Measurements from ENCODE around the gene GTF2F2.

The GTF2F2 gene, protein sequence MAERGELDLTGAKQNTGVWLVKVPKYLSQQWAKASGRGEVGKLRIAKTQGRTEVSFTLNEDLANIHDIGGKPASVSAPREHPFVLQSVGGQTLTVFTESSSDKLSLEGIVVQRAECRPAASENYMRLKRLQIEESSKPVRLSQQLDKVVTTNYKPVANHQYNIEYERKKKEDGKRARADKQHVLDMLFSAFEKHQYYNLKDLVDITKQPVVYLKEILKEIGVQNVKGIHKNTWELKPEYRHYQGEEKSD

GRCh38 chr13:45119991-45120864, at the start of gene GTF2F2:
GTF2F2 (plus strand) TSS chr13:45120510; CDS start chr13:45120656, 146 bp downstream.
- DNase-seq (ENCODE audit: low read depth): peak; percentile 81

GRCh38 chr13:45073809-45074208, 46.5 kb upstream of the GTF2F2 start:
- DNase-seq (ENCODE audit: low read depth): no peak

DNA sequence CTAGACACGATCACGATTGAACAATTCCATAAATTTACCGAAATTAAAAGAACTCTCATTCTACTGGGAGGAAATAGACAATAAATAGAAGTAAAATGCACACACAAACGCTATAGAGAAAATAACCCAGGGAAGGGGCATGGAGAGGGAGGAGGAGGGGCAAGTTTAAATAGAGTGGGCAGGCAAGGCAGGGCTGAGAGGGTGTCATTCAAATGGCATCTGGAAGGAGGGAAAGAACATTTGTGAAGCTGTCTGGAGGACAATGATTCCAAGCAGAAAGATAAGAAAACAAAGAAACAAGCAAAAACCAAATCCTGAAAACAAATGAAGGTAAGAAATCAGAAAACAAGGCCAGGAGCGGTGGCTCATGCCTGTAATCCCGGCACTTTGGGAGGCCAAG, 45.6 kb upstream of the GTF2F2 start:
- no peak for DNase-seq (ENCODE audit: low read depth)

DNA sequence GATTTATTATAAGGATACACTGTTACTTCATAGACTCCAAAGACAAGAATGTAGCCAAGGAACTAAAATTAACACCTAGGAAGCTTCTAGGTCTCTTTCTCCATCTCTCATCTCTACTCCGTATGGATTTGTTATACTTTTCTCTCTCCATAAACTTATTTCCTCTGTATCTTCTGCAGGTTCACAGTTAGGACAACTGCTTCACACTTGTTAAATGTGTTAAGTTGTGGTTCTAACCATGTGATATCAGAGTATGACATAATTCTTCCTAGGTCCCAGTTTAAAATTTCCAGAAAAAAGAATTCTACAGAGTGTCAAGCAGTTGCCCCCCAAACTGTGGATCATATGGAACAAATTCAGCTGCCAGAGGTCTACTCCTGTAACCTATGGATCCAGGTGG, 42.3 kb upstream of the GTF2F2 start:
- no peak for DNase-seq (ENCODE audit: low read depth)

- DNase-seq (ENCODE audit: low read depth): no peak
Observed at GRCh38 chr13:45082964-45083363, 37.3 kb upstream of the GTF2F2 start.

- DNase-seq (ENCODE audit: low read depth): no peak
Observed at GRCh38 chr13:45084515-45084914, 35.8 kb upstream of the GTF2F2 start.

GRCh38 chr13:45086484-45086883, 33.8 kb upstream of the GTF2F2 start:
- no peak for DNase-seq (ENCODE audit: low read depth)

DNA sequence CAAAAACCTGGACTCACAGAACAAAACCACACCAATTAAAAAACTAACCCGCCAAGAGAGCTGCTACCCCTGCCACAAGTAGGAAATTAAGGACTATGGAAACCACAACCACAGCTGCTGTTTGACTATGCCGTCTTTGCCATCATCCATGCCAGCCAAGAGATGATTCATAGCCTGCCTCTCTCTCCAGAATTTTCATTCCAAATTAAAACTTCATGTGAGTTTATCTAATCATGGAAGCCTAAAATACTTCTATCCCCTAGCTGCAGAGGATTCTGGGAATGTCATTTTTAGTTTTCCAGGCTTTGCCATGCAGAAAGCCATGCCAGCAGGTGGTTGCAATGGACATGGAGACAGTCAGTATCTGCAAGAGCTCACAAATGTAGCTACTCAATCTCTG, 27.6 kb upstream of the GTF2F2 start:
- DNase-seq (ENCODE audit: low read depth): no peak

DNA sequence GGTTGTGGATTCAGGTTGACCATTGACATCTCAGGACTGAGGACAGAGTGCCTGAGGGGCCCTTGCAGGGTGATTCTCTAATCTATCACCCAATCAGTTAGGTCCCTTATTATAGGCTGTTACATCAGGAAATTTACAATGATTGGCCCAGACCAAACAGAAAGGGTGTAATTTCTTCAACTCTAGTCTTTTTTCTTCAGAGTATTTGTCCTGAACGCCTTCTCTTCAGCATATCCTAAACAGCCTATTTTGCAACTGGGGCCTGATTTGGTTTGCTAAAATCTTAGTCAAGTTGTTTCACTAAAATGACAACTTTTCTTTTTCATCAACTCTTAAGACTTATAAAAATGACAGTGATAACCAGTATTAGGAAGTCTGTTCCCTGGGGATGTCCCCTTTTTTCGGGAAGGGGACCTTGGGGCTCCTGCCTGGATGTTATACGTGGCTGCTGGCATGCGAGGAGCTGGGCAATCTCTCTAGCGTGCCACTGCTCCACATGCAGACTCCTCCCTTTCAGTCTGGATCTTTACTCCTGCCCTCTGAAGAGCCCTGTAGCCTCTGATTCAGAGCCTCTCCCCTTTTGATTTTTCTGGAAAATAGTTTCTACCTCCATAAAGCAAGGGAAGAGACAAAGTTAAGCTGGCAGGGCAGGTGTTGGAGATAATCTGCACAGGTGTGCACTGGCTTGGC, 19.6 kb upstream of the GTF2F2 start:
- DNase-seq (ENCODE audit: low read depth): no peak

- DNase-seq (ENCODE audit: low read depth): no peak
Observed at GRCh38 chr13:45101327-45102018, 18.8 kb upstream of the GTF2F2 start.

- no peak for DNase-seq (ENCODE audit: low read depth)
Observed at GRCh38 chr13:45102136-45102507, 18.2 kb upstream of the GTF2F2 start.

- DNase-seq (ENCODE audit: low read depth): no peak
Observed at GRCh38 chr13:45103449-45103848, 16.9 kb upstream of the GTF2F2 start.

GRCh38 chr13:45104261-45104660, 16.0 kb upstream of the GTF2F2 start:
- DNase-seq (ENCODE audit: low read depth): no peak

GRCh38 chr13:45105895-45106294, 14.4 kb upstream of the GTF2F2 start:
- DNase-seq (ENCODE audit: low read depth): no peak

DNA sequence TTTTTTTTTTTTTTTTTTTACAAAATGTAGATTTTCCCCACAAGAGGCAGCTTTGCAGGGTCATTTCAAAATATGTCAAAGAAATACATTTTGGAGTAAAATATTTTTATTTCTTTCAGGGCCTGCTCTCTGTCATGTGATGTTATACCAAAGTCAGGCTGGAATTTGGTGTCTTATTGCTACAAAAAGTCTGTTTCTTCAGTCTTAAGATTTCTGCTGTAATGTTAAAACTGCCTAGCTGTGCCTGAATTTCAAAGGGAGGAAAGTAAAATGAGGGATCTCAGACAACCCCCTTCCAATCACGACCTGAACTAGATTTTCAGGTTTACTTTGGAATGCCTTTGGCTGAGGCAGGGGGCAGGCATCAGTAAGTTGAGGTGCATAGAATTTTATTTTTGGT, 12.8 kb upstream of the GTF2F2 start:
- no peak for DNase-seq (ENCODE audit: low read depth)

DNA sequence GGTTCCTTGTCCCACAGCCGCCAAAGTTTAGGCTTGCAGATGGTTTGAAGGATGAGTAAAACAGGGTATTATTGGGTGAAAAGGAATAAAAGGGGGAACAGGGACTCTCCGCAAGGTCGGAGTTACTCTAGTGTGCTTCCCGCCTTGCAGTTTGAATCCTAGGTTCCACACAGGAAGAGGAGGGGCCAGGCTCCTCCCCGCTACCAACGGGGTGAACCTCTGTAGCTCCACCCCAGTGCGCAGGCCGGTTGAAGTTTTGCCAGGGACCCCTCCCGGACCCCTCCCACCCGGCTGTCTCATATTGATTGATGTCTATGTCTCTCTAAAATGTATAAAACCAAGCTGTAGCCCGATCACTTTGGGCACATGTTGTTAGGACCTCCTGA, 11.6 kb upstream of the GTF2F2 start:
- DNase-seq (ENCODE audit: low read depth): no peak

DNA sequence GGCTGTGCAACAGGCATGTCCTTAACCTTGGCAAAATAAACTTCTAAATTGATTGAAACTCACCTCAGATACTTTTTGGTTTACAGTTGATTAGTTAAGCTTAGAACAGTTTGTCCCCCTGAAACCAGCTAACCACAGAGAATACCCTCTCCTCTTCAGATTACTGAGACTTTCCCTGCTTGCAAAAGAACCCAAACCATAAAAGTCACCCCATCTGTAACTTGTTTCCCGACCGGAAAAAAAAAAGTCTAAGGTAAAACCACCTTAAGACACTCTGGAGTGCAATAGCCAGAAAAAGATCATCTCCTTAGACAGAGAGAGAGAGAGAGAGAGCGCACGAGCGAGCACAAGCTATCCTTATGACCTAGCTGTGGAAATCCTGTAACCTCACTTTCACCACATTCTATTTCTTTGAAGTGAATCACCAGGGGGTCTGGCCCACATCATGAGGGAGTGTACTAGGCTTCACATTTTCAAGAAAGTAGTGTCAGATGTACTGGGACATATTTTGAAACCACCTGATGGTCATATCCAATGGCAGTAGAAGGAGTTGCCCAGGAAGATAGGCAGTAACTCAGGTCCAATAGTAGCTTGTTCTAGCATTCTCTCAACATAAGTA, 11.1 kb upstream of the GTF2F2 start:
- DNase-seq (ENCODE audit: low read depth): no peak

DNA sequence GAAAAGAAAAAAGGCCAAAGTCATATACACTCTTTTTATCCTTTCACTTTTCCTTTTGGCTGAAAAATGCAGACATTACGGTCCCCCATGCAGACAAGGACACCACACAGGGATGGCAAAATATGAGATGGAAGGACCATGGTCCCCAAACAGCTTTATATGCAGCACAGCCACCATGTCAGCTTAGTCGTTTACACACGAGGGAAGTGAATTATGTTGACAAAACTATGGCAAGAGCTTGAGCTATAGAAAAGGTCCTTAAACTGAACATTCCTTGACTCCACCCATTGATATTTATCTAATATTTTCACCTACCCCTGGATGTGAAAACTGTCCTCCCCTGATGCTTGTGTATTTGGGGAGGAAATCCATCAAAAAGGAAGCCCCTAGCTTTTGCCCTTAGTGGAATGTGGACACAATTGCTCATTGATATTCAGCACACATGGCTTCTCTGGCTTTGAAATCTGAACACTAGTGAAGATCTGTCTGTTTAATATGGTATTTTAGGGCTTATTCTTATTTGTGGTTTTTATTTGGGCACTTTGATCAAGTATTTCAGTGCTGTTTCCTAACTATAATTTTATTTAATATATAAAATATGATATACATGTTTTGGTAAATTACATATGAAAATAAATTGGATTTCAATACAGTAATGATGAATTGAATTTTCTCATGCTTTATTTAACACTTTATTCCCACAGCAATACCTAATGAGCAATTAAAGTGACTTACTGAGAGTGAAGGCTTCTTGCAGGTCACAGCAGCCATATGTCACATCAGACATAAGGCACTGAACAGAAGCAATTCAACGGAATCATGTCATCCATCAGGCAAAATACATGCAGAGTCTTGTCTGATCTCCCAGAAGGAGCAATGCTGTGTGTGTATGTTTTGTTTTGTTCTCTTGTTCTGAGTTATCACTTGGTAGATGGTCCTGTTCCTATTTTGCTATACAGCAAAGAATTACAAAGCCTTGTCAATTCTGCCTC, 6.8 kb upstream of the GTF2F2 start:
- no peak for DNase-seq (ENCODE audit: low read depth)

- peak; percentile 27 for DNase-seq (ENCODE audit: low read depth)
Observed at GRCh38 chr13:45119469-45119990, 780 bp upstream of the GTF2F2 start.

All from stimulated activated CD8-positive, alpha-beta memory T cell treated with anti-CD3 and anti-CD28 coated beads, Interleukin-12 subunit alpha, Interleukin-12 subunit beta, amount 100 ng/mL, for 4 hours (primary cell).